Activated T-cell treated with anti-CD3 and anti-CD28 coated beads, Interleukin-2, amount 50 U/mL, for 24 hours (primary cell): ENCODE data around the gene CFAP57.

Experiments
- DNase-seq: peaks from one replicate; pipeline ENCODE4 v3.0.0-alpha.2; 2020
- H3K27ac Mint-ChIP-seq: 2 replicates; pipeline ENCODE4 v1.8.0; 2020; ENCODE audit warnings: mild to moderate bottlenecking, mixed read lengths
- H3K27me3 Mint-ChIP-seq: 2 replicates; pipeline ENCODE4 v1.8.0; 2020; ENCODE audit warnings: mixed read lengths
- H3K36me3 Mint-ChIP-seq: 2 replicates; pipeline ENCODE4 v1.8.0; 2020; ENCODE audit warnings: low read depth, mixed read lengths
- H3K4me1 Mint-ChIP-seq: 2 replicates; pipeline ENCODE4 v1.8.0; 2020; ENCODE audit warnings: low read depth, mixed read lengths
- H3K4me3 Mint-ChIP-seq: 2 replicates; pipeline ENCODE4 v1.8.0; 2020; ENCODE audit warnings: mild to moderate bottlenecking, moderate library complexity, mixed read lengths
- H3K9me3 Mint-ChIP-seq: 2 replicates; pipeline ENCODE4 v1.8.0; 2020; ENCODE audit warnings: mixed read lengths

Gene CFAP57

GRCh38 chr1:43269627-43270375 lies 97.7 kb downstream of the CFAP57 start, which contains the start of gene TMEM125:
TMEM125 (plus strand) TSS chr1:43269983; CDS start chr1:43272723, 2,740 bp downstream.
- peaks cover 37% of the 10 kb centered on the region for H3K27me3 Mint-ChIP-seq
- H3K4me3 Mint-ChIP-seq: peak within 1 kb of the TSS; percentile 31
- H3K27ac Mint-ChIP-seq: no peak within 1 kb of the TSS
- DNase-seq: no peak
- peaks cover 23% of the 10 kb centered on the region for H3K4me1 Mint-ChIP-seq
- H3K36me3 Mint-ChIP-seq: no peaks in the 10 kb centered on the region
- peaks cover 3% of the 10 kb centered on the region for H3K9me3 Mint-ChIP-seq

GRCh38 chr1:43270421-43271095 lies 98.4 kb downstream of the CFAP57 start:
- H3K4me3 Mint-ChIP-seq: peak overlapping the region; percentile 31
- H3K27ac Mint-ChIP-seq: no peak overlapping the region

GRCh38 chr1:43271186-43272118 lies 99.3 kb downstream of the CFAP57 start:
- H3K36me3 Mint-ChIP-seq: no peaks in the 10 kb centered on the region
- H3K27me3 Mint-ChIP-seq: peaks cover 37% of the 10 kb centered on the region
- peak overlapping the region; percentile 31 for H3K4me3 Mint-ChIP-seq
- no peak for DNase-seq
- H3K9me3 Mint-ChIP-seq: peaks cover 5% of the 10 kb centered on the region
- H3K4me1 Mint-ChIP-seq: peaks cover 27% of the 10 kb centered on the region
- H3K27ac Mint-ChIP-seq: no peak overlapping the region

More at GRCh38 chr1:43270421-43271095, 98.4 kb downstream of the CFAP57 start:
- Mint-ChIP-seq H3K27me3 (peaks cover 37% of the 10 kb centered on the region), H3K4me1 (peaks cover 27% of the 10 kb centered on the region), H3K36me3 (no peaks in the 10 kb centered on the region), H3K9me3 (peaks cover 5% of the 10 kb centered on the region)
- peak; percentile 38 for DNase-seq

GRCh38 chr1:43272161-43272560 lies 100.0 kb downstream of the CFAP57 start:
- Mint-ChIP-seq H3K4me3 (no peak overlapping the region), H3K27ac (no peak overlapping the region), H3K36me3 (no peaks in the 10 kb centered on the region), H3K4me1 (peaks cover 27% of the 10 kb centered on the region), H3K27me3 (peaks cover 34% of the 10 kb centered on the region), H3K9me3 (peaks cover 5% of the 10 kb centered on the region)
- DNase-seq: no peak

- H3K4me1 Mint-ChIP-seq: peaks cover 27% of the 10 kb centered on the region
- no peak for DNase-seq
- H3K9me3 Mint-ChIP-seq: peaks cover 5% of the 10 kb centered on the region
- no peak overlapping the region for H3K27ac Mint-ChIP-seq
- H3K4me3 Mint-ChIP-seq: no peak overlapping the region
- H3K36me3 Mint-ChIP-seq: no peaks in the 10 kb centered on the region
- H3K27me3 Mint-ChIP-seq: peaks cover 31% of the 10 kb centered on the region
Measured at GRCh38 chr1:43272576-43273571, 100.7 kb downstream of the CFAP57 start.

- H3K9me3 Mint-ChIP-seq: peaks cover 5% of the 10 kb centered on the region
- no peak overlapping the region for H3K4me3 Mint-ChIP-seq
- no peaks in the 10 kb centered on the region for H3K36me3 Mint-ChIP-seq
- no peak for DNase-seq
- H3K27ac Mint-ChIP-seq: no peak overlapping the region
- peaks cover 31% of the 10 kb centered on the region for H3K27me3 Mint-ChIP-seq
- peaks cover 27% of the 10 kb centered on the region for H3K4me1 Mint-ChIP-seq
Measured at GRCh38 chr1:43273708-43274107, 101.6 kb downstream of the CFAP57 start.

GRCh38 chr1:43274125-43274803 lies 102.1 kb downstream of the CFAP57 start:
- peaks cover 29% of the 10 kb centered on the region for H3K27me3 Mint-ChIP-seq
- peaks cover 27% of the 10 kb centered on the region for H3K4me1 Mint-ChIP-seq
- no peak overlapping the region for H3K4me3 Mint-ChIP-seq
- peaks cover 5% of the 10 kb centered on the region for H3K9me3 Mint-ChIP-seq
- peak; percentile 56 for DNase-seq
- no peaks in the 10 kb centered on the region for H3K36me3 Mint-ChIP-seq
- H3K27ac Mint-ChIP-seq: peak overlapping the region; percentile 78

- Mint-ChIP-seq H3K27me3 (peaks cover 24% of the 10 kb centered on the region), H3K27ac (peak overlapping the region; percentile 78), H3K4me1 (peaks cover 27% of the 10 kb centered on the region), H3K36me3 (no peaks in the 10 kb centered on the region), H3K9me3 (peaks cover 5% of the 10 kb centered on the region), H3K4me3 (no peak overlapping the region)
- no peak for DNase-seq
Measured at GRCh38 chr1:43274804-43275180, 102.7 kb downstream of the CFAP57 start.

- H3K27ac Mint-ChIP-seq: no peak overlapping the region
- no peaks in the 10 kb centered on the region for H3K36me3 Mint-ChIP-seq
- peaks cover 17% of the 10 kb centered on the region for H3K4me1 Mint-ChIP-seq
- no peak overlapping the region for H3K4me3 Mint-ChIP-seq
- peaks cover 5% of the 10 kb centered on the region for H3K9me3 Mint-ChIP-seq
- H3K27me3 Mint-ChIP-seq: peaks cover 14% of the 10 kb centered on the region
- DNase-seq: peak; percentile 15
Measured at GRCh38 chr1:43275826-43276620, 103.9 kb downstream of the CFAP57 start.

GRCh38 chr1:43276673-43277072 lies 104.5 kb downstream of the CFAP57 start:
- no peak overlapping the region for H3K27ac Mint-ChIP-seq

GRCh38 chr1:43277116-43277876 lies 105.2 kb downstream of the CFAP57 start:
- Mint-ChIP-seq H3K9me3 (peaks cover 5% of the 10 kb centered on the region), H3K27ac (no peak overlapping the region), H3K27me3 (peaks cover 2% of the 10 kb centered on the region)

More at GRCh38 chr1:43276673-43277072, 104.5 kb downstream of the CFAP57 start:
- DNase-seq: peak; percentile 7
- Mint-ChIP-seq H3K4me3 (no peak overlapping the region), H3K9me3 (peaks cover 5% of the 10 kb centered on the region), H3K27me3 (peaks cover 8% of the 10 kb centered on the region), H3K36me3 (no peaks in the 10 kb centered on the region), H3K4me1 (peaks cover 12% of the 10 kb centered on the region)

GRCh38 chr1:43279161-43279560 lies 107.0 kb downstream of the CFAP57 start:
- Mint-ChIP-seq H3K27me3 (peaks cover 2% of the 10 kb centered on the region), H3K9me3 (peaks cover 5% of the 10 kb centered on the region), H3K4me3 (no peak overlapping the region), H3K4me1 (peaks cover 10% of the 10 kb centered on the region), H3K36me3 (no peaks in the 10 kb centered on the region), H3K27ac (no peak overlapping the region)
- DNase-seq: no peak

More at GRCh38 chr1:43277116-43277876, 105.2 kb downstream of the CFAP57 start:
- no peak overlapping the region for H3K4me3 Mint-ChIP-seq
- H3K36me3 Mint-ChIP-seq: no peaks in the 10 kb centered on the region
- no peak for DNase-seq
- peaks cover 12% of the 10 kb centered on the region for H3K4me1 Mint-ChIP-seq
